Tibial nerve (tissue), 4 donors: ENCODE data around the gene RERG.

Experiments used
- CTCF ChIP-seq, 5 experiments: fragments of 200-600 bp in 3 of 5; fragments of 450-650 bp in 2 of 5; sonication (generic) in 3 of 5; IDR thresholded peaks; one replicate each; pipeline ENCODE4 v1.5.1; 2016 to 2019; ENCODE audit warnings: antibody characterized with exemption in 5 of 5, mild to moderate bottlenecking in 3 of 5, moderate library complexity in 2 of 5
- EP300 ChIP-seq, 2 donors: sonication (generic); formaldehyde crosslinking; IDR thresholded peaks; one replicate each; pipeline ENCODE4 v1.6.1; 2017; ENCODE audit warnings: antibody characterized with exemption in 2 of 2, mild to moderate bottlenecking in 1 of 2
- POLR2A ChIP-seq, 2 donors: fragments of 450-650 bp; IDR thresholded peaks; one replicate each; pipeline ENCODE4 v1.6.1; 2017; ENCODE audit warnings: antibody characterized with exemption in 2 of 2, mild to moderate bottlenecking in 2 of 2, moderate library complexity in 2 of 2

- TF ChIP-seq CTCF (IDR thresholded peaks at IDR 0.05) (no peak), POLR2A (IDR thresholded peaks at IDR 0.05) (no peak), EP300 (IDR thresholded peaks at IDR 0.05) (no peak)
Observed at GRCh38 chr12:15214851-15215601, 6.2 kb downstream of the RERG start.
